Iris pigment epithelial cell (primary cell): ENCODE data around the gene RANBP3.
A peak's percentile ranks its signal among the peaks of the same experiment; 100 is the strongest.

Experiments used
- DNase-seq: peaks from one replicate; pipeline ENCODE4 v3.0.0-alpha.2; 2011; ENCODE audit warnings: low read depth

Gene RANBP3

DNA sequence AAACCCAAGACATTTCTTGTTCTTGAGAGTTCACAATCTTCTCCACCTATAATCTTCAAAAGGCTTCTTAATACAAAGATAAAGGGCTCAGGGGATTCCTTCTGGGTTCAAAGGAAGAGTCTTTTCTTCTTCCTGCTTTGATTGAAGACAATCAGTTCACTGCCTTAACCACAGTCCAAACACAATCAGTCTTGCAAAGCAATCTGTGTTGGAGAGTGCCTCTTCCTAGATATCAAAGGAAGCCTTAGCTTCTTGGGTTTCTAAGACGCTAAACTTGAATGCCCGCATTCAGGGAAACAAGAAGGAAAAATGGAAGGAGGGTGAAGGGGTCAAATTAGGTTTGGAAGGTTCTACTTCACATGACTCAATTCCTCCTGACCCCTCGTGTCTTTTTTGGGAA, 27.2 kb downstream of the RANBP3 start:
- DNase-seq, result no peak

- no peak for DNase-seq
These were observed 28.1 kb downstream of the RANBP3 start for GRCh38 chr19:5949792-5950305.

GRCh38 chr19:5948752-5949564, 29.0 kb downstream of the RANBP3 start:
- no peak for DNase-seq

DNA sequence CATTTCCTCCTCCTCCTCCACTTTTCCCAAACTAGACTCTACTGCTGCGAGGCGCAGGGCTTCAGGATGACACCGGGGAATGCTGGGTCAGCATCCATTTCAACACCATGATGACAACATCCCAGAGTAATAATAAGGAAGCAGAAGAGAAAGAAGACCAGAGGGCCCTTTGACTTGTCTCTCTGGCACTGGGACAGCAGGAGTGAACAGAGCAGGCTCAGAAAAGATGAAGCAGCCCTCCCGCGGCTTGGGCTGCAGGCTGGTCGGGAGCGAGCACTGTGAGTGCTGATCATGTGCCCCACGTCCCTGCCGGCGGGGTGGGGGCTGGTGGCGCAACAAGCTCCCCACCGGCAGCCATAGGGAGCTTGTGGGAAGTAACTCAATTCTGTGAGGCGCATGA, 30.5 kb downstream of the RANBP3 start:
- peak; percentile 78 for DNase-seq

GRCh38 chr19:5943623-5944022, 34.3 kb downstream of the RANBP3 start:
- DNase-seq, result peak; percentile 72

DNA sequence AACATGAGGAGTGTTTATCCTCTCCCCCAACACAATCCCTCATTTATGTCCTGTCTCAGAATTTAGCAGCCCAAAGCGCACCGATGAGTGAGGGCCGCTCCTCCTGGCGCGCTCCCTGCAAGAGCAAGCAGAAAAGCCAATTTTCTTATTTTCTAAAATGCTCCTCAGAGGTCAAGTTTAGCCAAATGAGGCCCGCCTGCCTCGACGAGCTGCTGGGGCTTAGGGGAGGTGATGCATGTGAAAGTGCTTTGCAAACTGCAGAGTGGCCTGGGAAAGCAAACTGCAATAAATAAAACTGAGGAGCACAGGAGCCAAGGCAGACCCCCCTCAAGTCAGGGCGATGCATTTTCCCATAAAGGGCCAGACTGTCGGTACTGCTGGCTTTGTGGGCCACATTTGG, 34.9 kb downstream of the RANBP3 start:
- DNase-seq, result no peak

GRCh38 chr19:5941673-5942072, 36.3 kb downstream of the RANBP3 start:
- no peak for DNase-seq

DNA sequence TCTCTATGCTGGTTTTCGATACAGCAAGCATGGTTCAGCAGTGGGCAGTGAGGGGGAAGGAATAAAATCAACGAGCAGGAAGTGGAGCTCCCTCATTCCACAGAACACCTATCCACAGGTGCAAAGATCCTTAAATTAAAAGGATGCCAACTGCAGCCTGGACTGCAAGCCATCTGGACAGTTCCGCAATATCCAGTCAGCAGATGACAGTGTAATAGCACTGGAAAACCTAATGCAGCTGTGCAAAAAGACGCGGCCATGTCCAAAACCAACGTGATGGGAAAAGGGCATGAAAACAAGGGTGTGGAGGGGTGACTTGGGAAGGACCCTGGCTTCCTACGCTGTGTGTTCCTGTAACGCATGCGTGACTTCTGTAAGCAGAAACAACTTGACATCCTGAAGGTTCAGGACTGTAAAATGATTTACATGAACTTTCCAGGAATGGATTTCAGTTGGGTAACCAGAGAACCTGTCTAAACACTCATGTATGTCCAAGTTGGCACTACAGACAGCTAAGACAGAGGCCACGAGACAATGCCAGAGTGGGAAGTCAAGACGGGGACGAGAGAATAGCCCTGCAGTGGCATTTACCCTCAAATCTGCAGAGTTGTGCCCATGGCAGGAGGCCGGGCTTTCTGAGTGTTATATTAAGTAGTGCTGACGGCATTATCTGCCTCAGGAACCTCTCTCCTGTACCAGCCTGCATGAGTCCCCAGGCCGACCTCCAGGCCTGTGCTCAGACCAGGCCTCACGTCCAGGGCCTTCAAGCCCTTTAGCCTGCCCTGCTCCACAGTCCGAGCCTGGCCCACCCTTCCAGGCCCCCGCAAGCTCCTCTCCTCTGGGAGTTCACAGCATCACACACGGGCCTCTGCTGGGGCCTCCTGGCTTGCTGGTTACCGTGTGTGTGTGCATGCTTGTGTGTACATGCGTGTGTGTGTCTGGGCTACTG, 37.4 kb downstream of the RANBP3 start:
- no peak for DNase-seq

GRCh38 chr19:5937550-5937949, 40.4 kb downstream of the RANBP3 start:
- no peak for DNase-seq

DNA sequence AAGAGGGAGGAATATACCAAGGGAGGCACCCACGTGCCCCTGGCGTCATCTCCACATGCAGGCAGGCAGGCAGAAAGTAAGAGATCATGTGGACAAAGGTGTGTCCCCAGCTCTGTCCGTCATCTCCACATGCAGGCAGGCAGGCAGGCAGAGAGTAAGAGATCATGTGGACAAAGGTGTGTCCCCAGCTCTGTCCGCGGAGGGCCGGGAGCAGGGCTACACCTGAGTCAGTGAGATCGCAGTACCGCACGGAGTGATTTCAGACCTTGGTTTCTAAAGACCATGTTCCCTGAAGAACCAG, 41.7 kb downstream of the RANBP3 start:
- no peak for DNase-seq

GRCh38 chr19:5935473-5936291, 42.3 kb downstream of the RANBP3 start:
- no peak for DNase-seq

DNA sequence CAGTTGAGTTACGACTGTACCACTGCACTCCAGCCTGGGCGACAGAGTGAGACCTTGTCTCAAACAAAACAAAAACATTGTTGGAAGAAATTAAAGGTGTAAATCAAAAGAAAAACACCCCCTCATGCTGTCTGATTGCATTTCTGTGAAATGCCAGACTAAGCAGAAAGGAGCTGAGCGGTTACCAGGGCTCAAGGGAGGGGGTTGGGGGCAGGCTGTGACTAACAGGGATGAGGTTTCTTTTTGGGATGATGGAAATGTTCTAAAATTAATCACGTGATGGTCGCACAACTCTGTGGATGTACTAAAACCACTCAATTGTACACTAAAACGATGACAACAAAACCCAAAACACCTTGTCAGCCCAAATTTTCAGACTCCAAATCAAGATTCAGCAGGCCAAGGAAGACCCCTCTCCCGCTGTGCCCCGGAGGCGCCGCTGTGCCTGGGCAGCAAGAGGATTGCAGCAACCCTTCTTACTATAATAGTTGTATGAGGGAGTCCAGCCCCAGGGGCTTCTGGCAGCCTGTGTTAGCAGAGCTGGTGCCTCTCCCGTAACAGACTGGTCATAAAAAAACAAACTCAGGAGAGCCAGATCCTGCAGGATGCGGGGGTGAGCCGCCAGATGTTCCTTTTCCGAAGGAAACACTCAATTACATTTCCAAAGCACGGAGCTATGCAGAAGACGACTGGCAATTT, 43.0 kb downstream of the RANBP3 start:
- peak; percentile 44 for DNase-seq

GRCh38 chr19:5934069-5934401, 43.9 kb downstream of the RANBP3 start:
- no peak for DNase-seq

DNA sequence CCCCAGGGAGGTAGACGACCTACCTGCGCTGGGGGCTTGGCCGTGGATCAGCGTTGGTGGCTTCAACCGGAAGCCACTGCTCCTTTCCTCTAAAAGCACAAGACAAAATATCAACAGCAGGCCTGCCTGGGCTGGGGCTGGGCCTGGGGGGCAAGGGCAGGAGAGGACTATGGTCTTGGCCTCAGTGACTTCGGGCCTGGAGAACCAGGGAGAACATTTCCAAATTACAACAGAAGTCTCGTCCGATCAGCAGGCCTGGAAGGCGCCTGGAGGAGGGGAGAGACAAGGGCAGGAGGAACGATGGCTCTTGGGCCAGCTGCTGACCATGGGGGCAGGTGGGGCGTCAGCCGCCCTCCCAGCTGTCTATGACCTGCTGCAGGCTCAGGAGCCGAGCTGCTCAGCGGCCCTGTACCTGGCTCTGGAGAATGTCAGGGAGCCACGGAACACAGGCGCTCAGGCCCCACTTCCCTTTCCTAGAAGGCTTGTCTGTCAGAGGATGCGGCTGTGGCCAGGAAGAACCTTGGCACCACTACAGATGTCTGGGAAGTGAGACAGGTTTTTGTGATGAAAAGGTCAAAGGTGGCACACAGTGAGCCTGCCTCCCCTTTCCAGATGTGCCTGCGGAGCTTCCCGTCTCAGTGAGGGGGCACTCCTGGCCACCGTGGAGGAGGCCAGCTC, 44.4 kb downstream of the RANBP3 start:
- DNase-seq, result no peak

DNA sequence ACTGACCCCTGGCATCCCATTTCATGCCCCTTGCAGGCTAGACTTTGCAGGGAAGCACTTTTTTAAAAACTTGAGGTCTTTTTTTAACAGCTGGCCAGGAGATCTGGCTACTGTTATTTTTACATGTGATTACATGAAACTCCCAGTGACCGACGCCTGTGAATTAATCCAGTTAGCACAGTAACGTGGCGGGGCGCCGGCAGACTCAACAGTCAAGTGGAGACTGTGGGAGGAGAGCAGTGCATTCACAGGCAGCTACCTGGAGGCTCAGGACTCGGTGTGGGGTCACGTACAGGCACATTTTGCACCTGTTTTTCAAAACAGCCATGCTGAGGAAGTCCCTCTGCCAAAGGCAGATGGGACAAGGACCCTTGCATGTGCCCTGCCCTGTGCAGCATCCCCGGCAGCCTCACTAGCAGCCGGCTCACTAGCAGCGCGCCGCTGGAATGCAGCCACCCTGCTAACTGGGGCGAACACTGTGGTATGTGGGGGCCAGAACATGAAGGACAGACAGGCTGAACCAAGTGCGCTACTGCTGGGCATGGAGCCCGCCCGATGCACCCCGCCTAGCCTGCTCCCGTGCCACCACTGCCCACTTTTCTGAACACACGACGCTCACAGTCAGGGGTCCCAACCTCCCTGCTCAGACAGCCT, 45.2 kb downstream of the RANBP3 start:
- DNase-seq, result no peak

- DNase-seq, result no peak
These were observed 45.8 kb downstream of the RANBP3 start for GRCh38 chr19:5932146-5932545.

DNA sequence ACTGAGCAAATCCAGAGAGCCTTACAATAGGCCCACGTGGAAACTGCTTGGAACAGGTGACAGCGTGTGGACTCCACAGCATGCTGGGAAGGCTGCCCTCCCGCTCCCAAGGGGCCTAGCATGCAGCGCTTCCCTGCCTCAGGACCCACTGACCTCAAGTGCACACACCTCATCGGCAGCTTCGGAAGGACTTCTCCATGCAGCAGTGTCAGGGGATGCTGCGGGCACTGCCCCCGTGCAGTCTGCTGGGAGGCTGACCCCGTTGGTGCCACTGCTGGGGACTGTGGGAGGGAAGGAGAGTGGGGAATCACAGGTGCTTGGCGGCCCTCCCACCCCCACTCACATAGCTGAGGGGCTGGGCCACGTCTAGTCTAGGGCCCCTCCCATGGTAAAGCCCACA, 46.7 kb downstream of the RANBP3 start:
- DNase-seq, result no peak

DNA sequence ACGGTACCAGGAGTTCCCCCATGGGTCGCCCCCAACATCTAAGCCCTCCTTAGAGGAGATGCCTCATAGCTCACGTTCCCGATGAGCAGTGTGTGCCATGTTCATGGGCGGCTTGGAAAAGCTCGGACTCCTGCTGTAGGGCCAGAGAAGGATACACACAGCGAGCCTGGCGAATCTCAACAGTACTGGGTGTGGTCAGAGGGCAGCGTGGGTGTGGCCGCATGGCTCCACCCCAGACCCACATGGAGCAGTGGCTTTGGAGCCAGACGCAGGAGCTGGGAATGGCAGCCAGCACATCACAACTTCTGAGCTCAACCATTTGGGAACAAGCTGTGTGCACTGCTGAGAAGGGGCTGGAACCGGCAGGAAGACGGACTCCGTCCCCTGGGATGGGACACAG, 48.3 kb downstream of the RANBP3 start:
- DNase-seq, result no peak

DNA sequence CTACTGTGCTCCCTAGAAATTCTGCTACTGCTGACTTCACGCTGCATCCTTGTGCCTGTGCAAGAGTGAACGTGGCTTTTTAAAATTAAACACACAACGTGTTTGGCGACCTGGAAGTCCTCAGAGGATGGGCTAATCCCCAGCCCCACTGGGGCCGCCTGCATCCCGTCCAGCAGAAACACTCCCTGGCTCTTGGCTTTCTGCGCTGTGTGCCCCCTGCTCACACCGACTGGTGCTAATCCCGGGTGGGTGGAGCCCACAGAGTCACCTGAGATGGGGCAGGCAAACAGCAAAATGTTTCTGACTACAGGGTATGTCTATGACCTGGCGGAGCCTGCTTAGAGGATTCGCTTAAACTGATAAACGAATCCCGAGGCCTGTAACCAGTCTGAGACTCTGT, 48.8 kb downstream of the RANBP3 start:
- DNase-seq, result no peak

GRCh38 chr19:5927441-5927821, 50.5 kb downstream of the RANBP3 start:
- no peak for DNase-seq
